Endothelial cell of umbilical vein (primary cell): ENCODE results near the gene CHM.

Source experiments
- CTCF ChIP-seq, 2 donors: IDR thresholded peaks; 1 replicate in 1 of 2; 2 replicates in 1 of 2; pipeline ENCODE4 v1.5.1; 2011; ENCODE audit warnings: low read length in 2 of 2, mild to moderate bottlenecking in 2 of 2, moderate library complexity in 2 of 2, control low read depth in 1 of 2, inconsistent platforms in 1 of 2, low read depth in 1 of 2; ENCODE audit not compliant: insufficient read depth in 1 of 2; ENCODE audit errors: extremely low read depth in 1 of 2
- POLR2A ChIP-seq: IDR thresholded peaks from 2 replicates; pipeline ENCODE4 v1.6.1; 2012; ENCODE audit warnings: low read depth, mild to moderate bottlenecking, control low read depth, low read length
- POLR2AphosphoS5 ChIP-seq: IDR thresholded peaks from 2 replicates; pipeline ENCODE4 v1.6.1; 2012; ENCODE audit warnings: low read depth, mild to moderate bottlenecking, control low read depth, low read length, moderate library complexity; ENCODE audit not compliant: insufficient read depth

- TF ChIP-seq CTCF (IDR thresholded peaks at IDR 0.05; ENCODE audit: extremely low read depth in 1 of 2, insufficient read depth in 1 of 2, low read depth in 1 of 2, low read length in 2 of 2) (peak in 1 of 2 donors; percentile 31), POLR2A (no peak), POLR2AphosphoS5 (no peak)
Measured at GRCh38 chrX:85851418-85851817, 195.9 kb downstream of the CHM start.
